Upper lobe of left lung (tissue), 4 donors: Measurements from ENCODE around the gene WFDC2.

Source experiments
- CTCF ChIP-seq, 6 experiments: fragments of 450-650 bp in 4 of 6; fragments of 200-600 bp in 2 of 6; sonication (generic) in 2 of 6; IDR thresholded peaks; one replicate each; pipeline ENCODE4 v1.5.1; 2016 to 2019; ENCODE audit warnings: antibody characterized with exemption in 6 of 6
- POLR2A ChIP-seq, 4 donors: fragments of 450-650 bp; IDR thresholded peaks; one replicate each; pipeline ENCODE4 v1.5.1; 2016 to 2017; ENCODE audit warnings: antibody characterized with exemption in 4 of 4, mild to moderate bottlenecking in 2 of 4
- POLR2AphosphoS5 ChIP-seq, 2 donors: sonication (generic); formaldehyde crosslinking; IDR thresholded peaks; one replicate each; pipeline ENCODE4 v1.5.1; 2017; ENCODE audit warnings: antibody characterized with exemption in 2 of 2

- TF ChIP-seq CTCF (IDR thresholded peaks at IDR 0.05), result no peak
- TF ChIP-seq POLR2A (IDR thresholded peaks at IDR 0.05), result no peak
- no peak for TF ChIP-seq POLR2AphosphoS5 (IDR thresholded peaks at IDR 0.05)
These were observed 49.4 kb upstream of the WFDC2 start for GRCh38 chr20:45420125-45420524.
